Pancreas (tissue), 10 donors: ENCODE measurements around the gene IRF5. TPM values are rescaled to one million over a fixed set of nuclear protein-coding genes. Genes with fewer than 3 reads are reported as not detected.
A peak's percentile ranks its signal among the peaks of the same experiment; 100 is the strongest.

Source experiments
- ATAC-seq, 4 donors: fragments of 200-7000 bp; cut with Tn5 transposase; one replicate each; pipeline versions ENCODE4 v1.8.0 to v1.9.1; 2020; ENCODE audit warnings: mild to moderate bottlenecking in 4 of 4, moderate library complexity in 4 of 4
- DNase-seq, 6 donors: peaks; one replicate each; pipeline ENCODE4 v3.0.0-alpha.2; 2020
- FAIRE-seq: peaks from 2 replicates; lab custom pipeline; 2012; peaks lifted over from hg19 to GRCh38; lab: Jason Lieb, UNC
- H3K27ac ChIP-seq, 4 donors: fragments of 200-600 bp; sonication (generic); 1 replicate in 3 of 4; 2 replicates in 1 of 4; pipeline versions ENCODE4 v1.5.0 to v1.8.0; 2020
- H3K27me3 ChIP-seq, 4 donors: fragments of 200-600 bp; one replicate each; pipeline ENCODE4 v1.8.0; 2021
- H3K36me3 ChIP-seq, 3 donors: fragments of 200-600 bp; sonication (generic) in 1 of 3; one replicate each; pipeline versions ENCODE4 v1.5.0 to v1.8.0; 2020 to 2021
- H3K4me1 ChIP-seq, 3 donors: fragments of 200-600 bp; one replicate each; pipeline ENCODE4 v1.8.0; 2021
- H3K4me3 ChIP-seq, 4 donors: fragments of 200-600 bp; sonication (generic) in 2 of 4; one replicate each; pipeline versions ENCODE4 v1.5.0 to v1.8.0; 2020 to 2021
- H3K9me3 ChIP-seq, 4 donors: fragments of 200-600 bp; one replicate each; pipeline ENCODE4 v1.8.0; 2021
- WGBS, 2 donors: extraction: QIAGEN DNeasy Blood & Tissue Kit; methylation state at CpG; one replicate each; pipeline ENCODE4 v1.1.7; 2013; 5-methylcytosine and 5-hydroxymethylcytosine counted together
- intact Hi-C, 3 donors: fragments of 100-400 bp; cut with DNase I; formaldehyde crosslinking; loops; one replicate each; pipeline versions ENCODE4 v1.11.1 to v1.14.2; 2022
- polyA plus RNA-seq, 2 donors: library from polyadenylated mRNA; stranded (reverse); fragments of 200-250 nt; gene quantifications; one replicate each; pipeline ENCODE4 v1.2.3, GENCODE V29; 2013
- total RNA-seq, 6 donors: library from RNA; stranded (reverse); fragmentation: NEBNext Ultra II Directional in 4 of 6; extraction: Animal tissue kit (Norgen Biotek cat#: 25700) in 4 of 6; gene quantifications; one replicate each; pipeline versions ENCODE4 v1.2.1 to v1.2.4, GENCODE V29; 2021 to 2023
- TF ChIP-seq, protein P1 (sequence below), 4 donors: fragments of 200-600 bp; sonication (generic) in 3 of 4; IDR thresholded peaks; one replicate each; pipeline versions ENCODE4 v1.5.0 to v1.8.0; 2021; ENCODE audit warnings: antibody characterized with exemption in 4 of 4
- donor health status: healthy with polysubstance abuse.
- donor health status: DM: no; HTN: no; CAD: no; lungs with moderate emphysema.
- donor health status: DM: no; HTN: no; CAD: no.
- donor health status: control.
- donor health status: control.
- donor health status: Bipolar disorder and iron deficiency.
- donor health status: DM: yes; HTN: yes; CAD: no.
- donor health status: DM: no; HTN: no; CAD: no.
- donor health status: DM: no; HTN: no; CAD: no.
- donor health status: DM: yes; HTN: yes; CAD: no.

The IRF5 gene
- total and polyA plus RNA-seq, 8 donors = 3.2 to 12.4 (median 5.1) TPM

DNA sequence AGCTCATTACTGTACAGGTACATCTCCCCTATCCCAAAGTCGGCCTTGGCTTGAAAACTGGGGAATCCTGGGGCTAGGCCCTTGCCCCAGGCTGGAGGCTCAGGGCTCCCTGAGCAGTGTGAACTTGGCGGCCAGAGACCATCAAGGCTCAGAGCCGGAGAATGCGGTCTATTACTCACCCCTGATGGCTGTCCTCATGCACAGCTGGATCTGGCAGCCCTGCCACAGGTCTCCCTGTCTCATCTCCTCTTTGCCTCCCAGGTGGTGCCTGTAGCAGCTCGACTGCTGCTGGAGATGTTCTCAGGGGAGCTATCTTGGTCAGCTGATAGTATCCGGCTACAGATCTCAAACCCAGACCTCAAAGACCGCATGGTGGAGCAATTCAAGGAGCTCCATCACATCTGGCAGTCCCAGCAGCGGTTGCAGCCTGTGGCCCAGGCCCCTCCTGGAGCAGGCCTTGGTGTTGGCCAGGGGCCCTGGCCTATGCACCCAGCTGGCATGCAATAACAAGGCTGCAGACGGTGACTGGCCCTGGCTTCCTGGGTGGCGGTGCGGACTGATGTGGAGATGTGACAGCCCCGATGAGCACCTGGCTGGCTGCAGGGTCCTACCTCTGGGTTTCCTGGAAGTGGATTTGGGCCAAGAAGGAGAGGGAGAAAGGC, 10.7 kb downstream of the IRF5 start:
- 88 to 93% methylated on average over 12 of the region's 12 CpGs for WGBS, 2 donors
- TF ChIP-seq, protein P1, sequence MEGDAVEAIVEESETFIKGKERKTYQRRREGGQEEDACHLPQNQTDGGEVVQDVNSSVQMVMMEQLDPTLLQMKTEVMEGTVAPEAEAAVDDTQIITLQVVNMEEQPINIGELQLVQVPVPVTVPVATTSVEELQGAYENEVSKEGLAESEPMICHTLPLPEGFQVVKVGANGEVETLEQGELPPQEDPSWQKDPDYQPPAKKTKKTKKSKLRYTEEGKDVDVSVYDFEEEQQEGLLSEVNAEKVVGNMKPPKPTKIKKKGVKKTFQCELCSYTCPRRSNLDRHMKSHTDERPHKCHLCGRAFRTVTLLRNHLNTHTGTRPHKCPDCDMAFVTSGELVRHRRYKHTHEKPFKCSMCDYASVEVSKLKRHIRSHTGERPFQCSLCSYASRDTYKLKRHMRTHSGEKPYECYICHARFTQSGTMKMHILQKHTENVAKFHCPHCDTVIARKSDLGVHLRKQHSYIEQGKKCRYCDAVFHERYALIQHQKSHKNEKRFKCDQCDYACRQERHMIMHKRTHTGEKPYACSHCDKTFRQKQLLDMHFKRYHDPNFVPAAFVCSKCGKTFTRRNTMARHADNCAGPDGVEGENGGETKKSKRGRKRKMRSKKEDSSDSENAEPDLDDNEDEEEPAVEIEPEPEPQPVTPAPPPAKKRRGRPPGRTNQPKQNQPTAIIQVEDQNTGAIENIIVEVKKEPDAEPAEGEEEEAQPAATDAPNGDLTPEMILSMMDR (IDR thresholded peaks at IDR 0.05) = no peak
- intact Hi-C loops = no loop called here
- no peak overlapping the region for H3K27ac ChIP-seq
- H3K4me1 ChIP-seq = no peaks in the 10 kb centered on the region
- H3K36me3 ChIP-seq = peaks cover 0 to 4% (median 0%) of the 10 kb centered on the region in 3 donors
- DNase-seq = peak in 1 of 6 donors; percentile 68
- ATAC-seq = peak in 2 of 4 donors; percentile 17 to 26
- no peak overlapping the region for H3K4me3 ChIP-seq
- H3K9me3 ChIP-seq = no peaks in the 10 kb centered on the region
- H3K27me3 ChIP-seq = no peaks in the 10 kb centered on the region
- no peak for FAIRE-seq

DNA sequence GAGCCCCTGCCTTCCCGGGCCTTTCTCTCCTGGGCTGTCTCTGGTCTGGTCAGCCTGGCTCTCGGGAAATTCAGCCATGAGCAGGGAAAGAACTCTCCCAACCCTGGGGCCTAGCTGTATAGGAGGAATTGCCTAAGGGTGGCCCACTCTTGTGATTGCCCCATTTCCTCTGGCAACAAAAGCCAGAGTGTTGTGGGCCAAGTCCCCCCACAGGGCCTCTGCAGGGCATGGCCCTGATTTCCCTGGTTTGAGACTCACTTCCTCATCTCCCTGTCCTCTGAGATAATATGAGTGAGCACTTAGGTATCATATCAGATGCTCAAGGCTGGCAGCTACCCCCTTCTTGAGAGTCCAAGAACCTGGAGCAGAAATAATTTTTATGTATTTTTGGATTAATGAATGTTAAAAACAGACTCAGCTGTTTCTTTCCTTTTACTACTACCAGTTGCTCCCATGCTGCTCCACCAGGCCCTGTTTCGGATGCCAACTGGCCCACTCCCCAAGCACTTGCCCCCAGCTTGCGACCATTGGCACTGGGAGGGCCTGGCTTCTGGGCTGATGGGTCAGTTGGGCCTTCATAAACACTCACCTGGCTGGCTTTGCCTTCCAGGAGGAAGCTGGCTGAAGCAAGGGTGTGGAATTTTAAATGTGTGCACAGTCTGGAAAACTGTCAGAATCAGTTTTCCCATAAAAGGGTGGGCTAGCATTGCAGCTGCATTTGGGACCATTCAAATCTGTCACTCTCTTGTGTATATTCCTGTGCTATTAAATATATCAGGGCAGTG, 11.4 kb downstream of the IRF5 start:
- intact Hi-C loops = no loop called here
- ATAC-seq (peak in 1 of 4 donors; percentile 26), DNase-seq (no peak), FAIRE-seq (no peak)
- WGBS, 2 donors = 92 to 97% methylated on average over 4 of the region's 4 CpGs
- Histone ChIP-seq H3K27ac (no peak overlapping the region), H3K36me3 (peaks cover 0 to 4% (median 0%) of the 10 kb centered on the region in 3 donors), H3K9me3 (no peaks in the 10 kb centered on the region), H3K4me1 (no peaks in the 10 kb centered on the region), H3K4me3 (no peak overlapping the region), H3K27me3 (no peaks in the 10 kb centered on the region)
- TF ChIP-seq, protein P1 (IDR thresholded peaks at IDR 0.05) = no peak

DNA sequence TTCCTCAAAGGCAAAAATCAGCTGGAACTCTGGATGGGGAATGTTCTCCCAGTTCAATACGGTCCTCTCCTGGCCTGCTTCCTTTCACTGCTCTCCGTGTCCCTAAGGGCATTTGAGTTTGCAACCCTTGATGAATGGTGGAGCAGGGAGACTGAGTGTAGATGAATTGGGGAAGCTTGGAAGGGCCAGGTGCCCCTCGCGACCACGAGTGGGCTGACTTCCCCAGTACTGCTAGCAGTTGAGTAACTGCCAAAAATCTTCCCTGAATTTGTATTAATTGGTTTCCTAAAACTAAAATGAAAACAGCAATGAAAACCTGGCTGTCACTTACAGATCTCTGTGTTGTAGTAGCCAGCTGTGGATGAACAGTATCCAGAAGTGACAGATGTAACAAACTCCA, 13.6 kb downstream of the IRF5 start:
- H3K4me3 ChIP-seq = no peak overlapping the region
- DNase-seq = no peak
- no peak for FAIRE-seq
- 87 to 89% methylated on average over 5 of the region's 5 CpGs for WGBS, 2 donors
- ATAC-seq = no peak
- TF ChIP-seq, protein P1 (IDR thresholded peaks at IDR 0.05) = no peak
- H3K27ac ChIP-seq = no peak overlapping the region
- H3K27me3 ChIP-seq = no peaks in the 10 kb centered on the region
- H3K9me3 ChIP-seq = no peaks in the 10 kb centered on the region
- H3K36me3 ChIP-seq = peaks cover 0 to 10% (median 1%) of the 10 kb centered on the region in 3 donors
- intact Hi-C loops = no loop called here
- H3K4me1 ChIP-seq = no peaks in the 10 kb centered on the region

DNA sequence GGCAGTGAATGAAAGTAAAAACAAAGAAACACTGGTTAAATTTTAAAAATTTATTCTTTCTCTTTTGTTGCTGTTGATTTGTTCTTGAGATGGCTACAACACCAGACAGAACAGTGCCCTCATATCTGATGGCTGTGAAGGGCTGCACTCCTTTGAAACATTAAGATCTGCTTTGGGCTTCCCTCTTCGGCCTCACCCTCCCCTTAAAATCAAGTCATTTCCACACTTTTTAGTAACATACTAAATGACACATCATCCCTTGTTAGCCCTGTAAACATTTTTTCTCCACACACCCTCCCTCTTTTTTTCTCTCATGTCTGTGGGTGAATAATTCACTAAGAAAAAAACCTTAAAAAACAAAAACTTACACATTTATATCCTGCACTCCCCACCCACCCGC, 16.4 kb downstream of the IRF5 start:
- no peak overlapping the region for H3K27ac ChIP-seq
- H3K27me3 ChIP-seq = no peaks in the 10 kb centered on the region
- 91 to 97% methylated on average over 2 of the region's 2 CpGs for WGBS, 2 donors
- no peaks in the 10 kb centered on the region for H3K9me3 ChIP-seq
- TF ChIP-seq, protein P1 (IDR thresholded peaks at IDR 0.05) = no peak
- no peaks in the 10 kb centered on the region for H3K4me1 ChIP-seq
- no peak overlapping the region for H3K4me3 ChIP-seq
- DNase-seq = no peak
- H3K36me3 ChIP-seq = peaks cover 0 to 15% (median 5%) of the 10 kb centered on the region in 3 donors
- intact Hi-C loops = no loop called here
- no peak for ATAC-seq
- FAIRE-seq = no peak
